EH (cell line): ENCODE data around the gene SYCN.

Experiments
- DNase-seq: peaks from one replicate; pipeline ENCODE4 v3.0.0-alpha.2; 2015; ENCODE audit warnings: low read depth

Gene SYCN

GRCh38 chr19:39171479-39172465 is 32.3 kb downstream of the SYCN start:
- no peak for DNase-seq

- no peak for DNase-seq
Measured at GRCh38 chr19:39170386-39171231, 33.5 kb downstream of the SYCN start.

DNA sequence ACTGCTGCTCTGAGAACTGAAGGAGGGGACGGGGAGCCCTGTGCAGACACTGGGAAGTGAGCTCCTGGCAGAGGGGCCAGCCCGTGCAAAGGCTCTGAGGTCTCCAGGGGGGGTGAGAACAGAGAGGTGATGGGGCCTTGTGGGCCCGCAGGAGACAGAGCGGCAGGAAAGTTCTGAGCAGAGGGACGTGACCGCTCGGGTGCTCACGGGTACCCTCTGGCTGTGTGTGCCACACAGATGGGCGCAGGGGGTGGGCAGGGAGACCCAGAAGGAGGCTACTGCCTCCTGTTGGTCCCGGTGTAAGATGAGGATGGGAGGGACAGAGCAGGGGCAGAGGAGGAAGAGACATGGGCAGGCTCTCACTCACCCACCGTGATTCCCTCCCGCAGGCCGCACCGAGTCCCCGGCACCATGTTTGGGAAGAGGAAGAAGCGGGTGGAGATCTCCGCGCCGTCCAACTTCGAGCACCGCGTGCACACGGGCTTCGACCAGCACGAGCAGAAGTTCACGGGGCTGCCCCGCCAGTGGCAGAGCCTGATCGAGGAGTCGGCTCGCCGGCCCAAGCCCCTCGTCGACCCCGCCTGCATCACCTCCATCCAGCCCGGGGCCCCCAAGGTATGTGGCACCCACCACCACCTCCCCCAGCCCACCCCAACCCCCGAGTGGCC is 34.8 kb downstream of the SYCN start:
- no peak for DNase-seq

- DNase-seq, result no peak
Measured at GRCh38 chr19:39168258-39169142, 35.6 kb downstream of the SYCN start.

DNA sequence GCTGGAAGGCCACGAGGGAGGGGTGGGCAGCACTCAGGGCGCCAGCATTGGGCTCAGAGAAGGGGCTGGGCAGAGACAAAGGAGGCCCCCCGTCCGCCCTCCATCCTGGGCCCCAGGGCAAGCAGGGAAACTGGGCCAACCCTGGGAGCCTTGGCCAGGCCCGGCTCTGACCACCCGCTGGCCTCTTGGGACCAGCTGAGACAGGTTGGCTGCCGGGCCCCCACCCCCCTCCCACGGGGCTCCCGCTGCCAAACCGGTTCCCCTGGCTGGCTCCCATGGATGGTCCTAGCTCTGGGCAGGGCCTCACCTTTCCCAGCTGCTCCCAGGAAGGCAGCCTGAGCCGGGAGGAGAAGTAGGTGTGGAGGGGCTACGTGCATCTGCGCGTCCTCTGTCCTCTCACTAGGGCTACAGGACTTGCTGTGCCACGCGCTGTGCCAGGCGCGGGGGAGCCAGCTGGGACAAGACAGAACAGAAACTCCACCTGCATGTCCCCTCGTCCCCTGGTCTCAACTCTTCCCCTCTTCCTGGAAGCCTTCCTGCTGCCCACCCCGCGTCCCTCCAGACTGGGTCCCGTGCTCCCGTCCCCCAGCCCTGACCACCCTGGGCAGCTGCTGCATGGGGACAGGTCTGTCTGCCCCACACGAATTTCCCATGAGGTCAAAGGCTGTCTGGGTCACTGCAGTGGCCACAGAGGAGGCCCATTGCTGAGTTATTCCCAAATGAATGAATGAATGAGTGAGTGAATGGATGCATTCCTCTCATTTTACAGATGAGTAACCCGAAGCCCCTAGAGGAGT is 36.4 kb downstream of the SYCN start:
- no peak for DNase-seq

GRCh38 chr19:39166571-39167391 is 37.3 kb downstream of the SYCN start:
- no peak for DNase-seq

GRCh38 chr19:39165857-39166256 is 38.2 kb downstream of the SYCN start:
- DNase-seq, result no peak

DNA sequence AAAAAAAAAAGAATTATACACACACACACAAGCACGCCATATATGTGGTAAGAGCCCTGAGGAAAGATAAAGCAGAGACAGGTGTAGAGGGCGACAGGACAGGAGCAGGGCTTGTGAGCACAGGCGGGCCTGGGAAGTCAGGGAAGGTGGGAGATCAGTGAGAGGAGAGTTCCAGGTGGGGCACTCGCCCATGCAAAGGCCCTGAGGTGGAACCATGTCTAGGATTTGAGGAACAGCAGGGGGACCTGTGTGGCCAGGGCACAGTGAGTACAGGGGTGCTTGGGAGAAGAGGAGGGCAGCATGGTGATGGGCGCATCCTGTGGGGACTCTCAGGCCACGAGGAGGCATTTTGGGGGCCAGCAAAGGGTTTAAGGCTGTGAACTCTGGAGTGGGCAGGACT is 39.8 kb downstream of the SYCN start:
- no peak for DNase-seq

DNA sequence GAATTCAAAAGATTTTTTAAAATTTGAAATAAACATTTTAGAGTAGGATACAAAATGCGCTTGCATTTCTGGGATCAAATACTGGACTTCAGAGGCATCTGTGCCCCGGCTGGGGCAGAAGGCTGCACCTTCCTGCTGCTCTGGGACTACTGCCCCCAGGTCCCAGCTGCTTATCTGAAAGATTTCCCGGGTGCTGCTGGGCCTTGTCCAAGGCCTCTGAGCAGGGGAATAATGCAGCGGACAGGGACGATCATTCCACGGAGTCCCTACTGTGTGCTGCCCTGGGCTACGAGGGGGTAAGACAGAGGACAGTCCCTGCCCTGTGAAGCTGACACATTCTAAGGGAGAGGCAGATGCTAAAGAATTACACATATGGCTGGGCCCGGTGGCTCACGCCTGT is 40.4 kb downstream of the SYCN start:
- no peak for DNase-seq

- no peak for DNase-seq
Measured at GRCh38 chr19:39162441-39163043, 41.5 kb downstream of the SYCN start.

DNA sequence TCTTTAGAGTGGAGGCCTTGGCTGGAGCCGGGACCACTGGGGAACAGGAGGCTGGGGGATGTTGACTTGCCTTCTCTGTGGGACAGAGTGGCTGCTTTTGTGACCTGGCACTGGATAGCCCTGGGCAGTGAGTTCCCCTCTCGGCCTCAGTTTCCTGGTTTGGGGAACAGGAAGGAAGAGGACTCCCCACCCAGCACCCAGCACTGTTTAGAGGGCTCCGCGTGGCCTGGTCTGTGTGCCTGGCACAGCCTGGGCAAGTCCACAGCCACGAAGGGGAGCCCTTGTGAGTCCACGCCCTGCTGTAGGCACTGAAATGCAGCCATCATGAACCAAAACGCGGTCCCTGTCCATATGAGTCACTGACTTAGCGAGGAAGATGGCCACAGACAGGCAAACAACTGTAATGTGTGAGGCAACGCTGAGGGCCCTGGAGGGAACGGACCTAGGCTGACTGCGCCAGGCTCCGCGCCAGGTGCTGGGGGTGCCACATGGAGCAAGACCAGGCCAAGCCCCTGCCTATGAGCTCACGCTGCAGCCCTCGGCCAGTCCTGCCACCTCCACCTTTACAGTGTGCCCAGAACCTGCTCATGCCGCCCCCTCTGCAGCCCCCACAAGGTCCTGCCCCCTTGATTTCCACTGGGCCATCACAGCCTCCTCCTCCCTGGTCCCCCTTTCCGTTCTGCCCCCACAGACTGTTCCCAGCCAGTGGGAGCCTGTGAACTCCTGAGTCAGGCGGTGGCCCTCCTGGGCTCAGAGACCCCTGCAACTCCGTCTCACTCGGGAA is 43.0 kb downstream of the SYCN start:
- no peak for DNase-seq

- DNase-seq, result peak; percentile 50
Measured at GRCh38 chr19:39160523-39160861, 43.6 kb downstream of the SYCN start.

DNA sequence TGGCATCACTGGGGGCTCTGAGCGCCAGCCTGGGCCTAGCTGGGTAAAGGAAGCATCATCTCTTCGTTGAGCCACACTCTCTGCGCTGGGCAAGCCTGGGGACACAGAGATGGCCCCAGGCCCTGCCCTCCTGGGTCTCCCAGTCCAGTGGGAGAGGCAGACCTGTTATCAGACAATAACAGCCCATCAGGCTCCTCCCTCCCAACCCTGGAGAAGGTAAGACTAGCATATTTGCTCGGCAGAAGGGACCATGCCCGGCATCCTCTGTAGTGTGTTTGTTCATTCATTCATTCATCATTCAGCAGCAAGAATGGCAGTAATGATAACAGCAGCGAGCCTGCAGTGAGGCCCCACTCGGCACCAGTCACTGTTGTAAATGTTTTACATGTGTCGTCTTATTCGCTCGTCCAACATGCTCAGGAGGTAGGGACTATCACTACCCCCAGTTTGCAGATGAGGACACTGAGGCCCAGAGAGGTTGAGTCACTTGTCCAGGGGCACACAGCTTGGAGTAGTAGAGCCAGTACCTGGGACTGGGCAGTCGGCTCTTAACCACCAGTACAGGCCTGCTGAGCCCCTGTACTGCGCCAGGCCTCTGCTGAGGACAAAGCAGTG is 45.3 kb downstream of the SYCN start:
- no peak for DNase-seq

- no peak for DNase-seq
Measured at GRCh38 chr19:39157997-39158389, 46.1 kb downstream of the SYCN start.

DNA sequence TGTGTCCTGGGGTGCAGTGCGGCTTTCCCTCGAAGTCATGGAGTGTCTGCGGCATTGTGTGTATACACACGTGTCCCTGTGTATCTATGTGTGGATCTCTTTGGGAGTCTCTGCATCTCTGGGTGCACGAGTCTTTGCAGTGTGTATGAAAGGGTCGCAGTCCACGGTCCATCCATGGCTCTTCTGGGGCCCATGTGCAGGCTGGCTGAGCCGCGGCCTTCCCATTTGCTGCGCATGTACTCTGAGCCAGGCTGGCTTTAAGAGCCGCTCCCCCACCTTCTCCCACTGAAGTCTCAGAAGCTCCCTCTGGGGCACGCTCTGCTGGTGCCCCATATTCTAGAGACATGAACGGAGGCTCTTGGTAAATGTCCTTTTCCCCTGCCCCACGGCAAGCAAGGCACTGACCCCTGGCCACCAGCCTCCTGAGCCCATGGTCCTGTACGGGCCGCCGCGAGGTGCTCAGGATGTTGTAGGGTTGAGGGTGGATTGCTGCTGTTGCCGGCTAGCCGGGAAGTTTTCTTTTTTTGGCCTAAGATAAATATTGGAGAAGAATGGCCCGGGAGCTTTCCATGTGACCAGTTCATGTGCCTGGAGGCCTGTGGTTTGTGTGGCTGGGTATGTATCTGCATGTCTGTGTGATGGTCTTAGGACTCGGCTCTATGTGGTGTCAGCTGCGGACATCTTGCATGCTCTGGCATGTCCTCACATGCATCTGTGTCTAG is 46.6 kb downstream of the SYCN start:
- no peak for DNase-seq

GRCh38 chr19:39156326-39157230 is 47.5 kb downstream of the SYCN start:
- DNase-seq, result peak; percentile 26
